GM21526 (cell line): Measurements from ENCODE around the gene HTATIP2.
"Not testable (repeated sequence)": the region's sequence is repeated elsewhere in the genome, so short reads cannot be mapped to it uniquely, and the experiment has no call there.

Source experiments
- ATAC-seq: cut with Tn5 transposase; IDR thresholded peaks from one replicate; pipeline ENCODE4 v1.9.1; 2021; ENCODE audit warnings: moderate library complexity; ENCODE audit not compliant: unreplicated experiment, low FRiP score

The HTATIP2 gene

GRCh38 chr11:20369826-20370225 is 6.3 kb downstream of the HTATIP2 start:
- no peak for ATAC-seq

GRCh38 chr11:20372081-20372626 is 8.6 kb downstream of the HTATIP2 start:
- no peak for ATAC-seq

- ATAC-seq, result no peak
Measured at GRCh38 chr11:20373147-20373546, 9.6 kb downstream of the HTATIP2 start.

- no peak for ATAC-seq
Measured at GRCh38 chr11:20373568-20374209, 10.2 kb downstream of the HTATIP2 start.

GRCh38 chr11:20374741-20375300 is 11.3 kb downstream of the HTATIP2 start:
- ATAC-seq, result no peak

DNA sequence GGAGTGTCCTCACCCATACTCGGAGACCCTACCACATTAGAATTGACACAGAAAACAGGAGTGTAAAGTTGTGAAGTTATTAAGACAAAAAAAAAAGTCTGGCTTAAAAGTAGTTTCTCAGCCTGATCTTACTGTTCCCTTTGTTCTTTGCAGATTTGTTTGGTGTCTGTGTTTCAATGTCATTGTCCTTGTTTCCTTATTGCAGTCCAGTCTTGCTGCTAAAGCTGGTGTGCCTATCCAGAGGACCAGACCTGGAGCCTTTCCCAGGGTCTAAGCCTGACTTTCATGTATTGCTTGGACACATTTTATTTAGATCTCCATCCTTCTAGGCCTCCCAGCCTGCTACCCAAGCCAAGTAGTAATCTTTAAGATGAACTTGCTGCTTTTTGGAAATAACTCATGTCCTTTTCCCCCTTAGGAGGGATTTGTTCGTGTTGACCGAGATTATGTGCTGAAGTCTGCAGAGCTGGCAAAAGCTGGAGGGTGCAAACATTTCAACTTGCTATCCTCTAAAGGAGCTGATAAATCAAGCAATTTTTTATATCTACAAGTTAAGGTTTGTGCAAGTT is 12.7 kb downstream of the HTATIP2 start:
- no peak for ATAC-seq

GRCh38 chr11:20385996-20386395 is 22.5 kb downstream of the HTATIP2 start:
- not testable (repeated sequence) for ATAC-seq

- peak; percentile 82 for ATAC-seq
Measured at GRCh38 chr11:20387261-20388095, 24.0 kb downstream of the HTATIP2 start, which contains the start of gene PRMT3. Gene PRMT3 (plus strand): TSS chr11:20387716. CDS start chr11:20387747, 31 bp downstream.

DNA sequence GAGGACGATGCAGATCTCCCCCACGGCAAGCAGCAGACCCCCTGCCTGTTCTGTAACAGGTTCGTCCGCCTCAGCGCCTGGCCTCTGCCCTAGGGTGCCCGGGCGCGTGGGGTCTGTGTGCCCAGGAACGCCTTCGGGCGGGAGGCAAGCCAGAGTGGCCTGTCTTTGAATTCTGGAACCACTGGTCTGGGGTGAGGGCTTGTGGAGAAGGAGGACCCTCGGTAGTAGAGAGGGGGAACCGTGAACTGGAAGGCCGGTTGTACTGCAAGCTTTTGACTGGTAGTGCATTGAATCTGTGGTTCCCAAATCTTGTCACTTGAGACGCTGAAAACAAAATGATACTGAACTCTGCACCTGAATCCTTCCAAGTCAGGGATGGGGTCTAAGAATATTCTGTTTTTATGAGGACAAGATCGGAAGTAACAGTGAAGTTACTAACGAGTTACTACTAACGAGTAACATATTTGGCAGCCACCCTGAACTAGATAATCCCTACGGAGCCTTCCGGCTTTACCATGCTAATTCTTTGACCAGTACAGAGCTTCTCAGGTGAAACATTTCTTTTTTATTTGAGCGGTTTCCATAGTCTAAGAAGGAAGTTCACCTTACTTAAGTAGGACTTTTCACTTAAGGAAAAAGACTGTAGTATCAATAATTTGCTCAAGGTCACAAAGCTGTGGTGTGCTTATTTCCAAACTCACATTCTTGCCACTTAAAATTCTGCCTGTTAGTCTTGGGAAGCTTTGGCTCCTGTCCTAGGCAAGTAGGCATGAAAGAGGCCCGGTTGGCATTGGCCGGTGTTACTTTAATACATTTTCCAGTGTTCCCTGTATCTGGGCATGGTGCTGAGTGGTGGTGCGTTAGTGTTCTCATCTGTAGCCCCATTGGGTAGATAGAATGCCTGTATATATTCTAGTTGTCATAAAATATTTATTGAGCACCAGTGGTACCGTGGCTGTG is 24.9 kb downstream of the HTATIP2 start:
- ATAC-seq, result peak; percentile 18

GRCh38 chr11:20397281-20397680 is 33.8 kb downstream of the HTATIP2 start:
- ATAC-seq, result peak; percentile 91

GRCh38 chr11:20399498-20399897 is 36.0 kb downstream of the HTATIP2 start:
- ATAC-seq, result no peak

DNA sequence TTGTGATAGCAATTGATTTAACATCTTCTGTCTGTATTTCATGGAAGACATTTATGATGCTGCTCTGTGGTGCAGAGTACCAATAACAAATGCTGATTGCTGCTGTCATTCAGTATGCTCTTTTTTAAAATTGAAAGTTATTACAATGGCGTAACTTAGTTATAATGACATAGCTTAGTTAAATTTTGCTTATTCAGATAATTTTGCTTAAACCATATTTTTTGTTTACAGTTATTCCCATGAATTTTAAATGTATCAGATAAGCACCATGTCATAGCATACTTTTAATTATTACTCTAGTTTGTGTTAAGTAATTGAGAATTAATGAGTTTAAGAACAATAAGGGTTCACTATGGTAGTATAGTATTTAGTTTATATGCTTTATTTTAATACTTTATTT is 39.5 kb downstream of the HTATIP2 start:
- ATAC-seq, result no peak

GRCh38 chr11:20406484-20406883 is 43.0 kb downstream of the HTATIP2 start:
- ATAC-seq, result no peak

DNA sequence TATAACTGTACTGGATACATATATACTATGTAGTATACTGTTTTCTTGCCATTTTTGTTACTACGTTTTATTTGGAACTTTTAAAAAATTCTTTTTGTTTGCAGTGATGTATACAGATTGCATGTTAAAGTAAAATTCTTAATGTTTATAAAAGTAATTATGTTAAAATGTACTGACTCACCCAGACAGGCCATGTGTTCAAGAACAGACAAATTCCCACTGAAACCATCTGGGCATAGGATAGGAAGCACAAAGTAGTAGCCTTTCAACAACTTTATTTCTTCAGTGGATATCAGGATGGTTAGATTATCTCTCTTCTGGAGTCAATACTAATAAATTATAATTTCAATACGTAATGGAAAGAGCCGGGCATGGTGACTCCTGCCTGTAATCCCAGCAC is 43.8 kb downstream of the HTATIP2 start:
- ATAC-seq, result no peak

GRCh38 chr11:20415432-20415831 is 51.9 kb downstream of the HTATIP2 start:
- no peak for ATAC-seq

GRCh38 chr11:20417771-20418170 is 54.3 kb downstream of the HTATIP2 start:
- no peak for ATAC-seq

DNA sequence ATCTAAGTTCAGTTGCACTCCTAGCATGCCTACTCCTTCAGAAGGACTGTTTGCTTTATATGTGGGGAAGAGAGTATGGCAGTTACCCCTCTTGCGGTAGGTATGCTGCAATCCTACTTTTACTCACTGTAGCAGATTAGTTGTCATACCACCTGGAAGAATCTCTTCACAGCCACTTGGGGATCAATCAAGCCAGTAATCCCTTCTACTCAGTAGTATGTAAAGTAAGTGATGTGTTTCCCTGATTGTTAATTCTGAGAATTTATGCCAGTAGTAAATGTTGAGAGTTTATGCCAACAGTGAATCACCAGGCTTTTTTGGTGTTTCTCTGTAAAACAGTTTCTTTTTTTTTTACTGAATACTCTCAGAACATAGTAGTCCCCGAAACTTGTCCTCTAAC is 58.4 kb downstream of the HTATIP2 start:
- no peak for ATAC-seq

DNA sequence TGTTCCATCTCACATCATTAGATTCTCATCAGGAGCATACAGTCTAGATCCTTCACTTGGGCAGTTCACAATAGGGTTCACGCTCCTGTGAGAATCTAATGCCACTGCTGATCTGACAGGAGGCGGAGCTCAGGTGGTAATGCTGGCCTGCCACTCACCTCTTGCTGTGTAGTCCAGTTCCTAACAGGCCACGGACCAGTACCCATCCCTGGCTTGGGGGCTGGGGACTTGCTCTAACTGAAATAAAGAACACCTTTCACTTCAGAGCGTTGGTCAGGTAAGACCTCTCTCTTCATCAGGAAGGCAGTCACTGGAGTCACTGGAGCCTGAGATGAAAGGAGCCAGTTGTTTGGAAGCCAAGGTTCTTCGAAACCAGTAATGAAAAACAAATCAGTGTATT is 65.7 kb downstream of the HTATIP2 start:
- no peak for ATAC-seq
